ENCODE measurements around the gene TRMT11. TPM values are rescaled to one million over a fixed set of nuclear protein-coding genes. Genes with fewer than 3 reads are reported as not detected.
A peak's percentile ranks its signal among the peaks of the same experiment; 100 is the strongest.

The TRMT11 gene
- polyA plus RNA-seq, 1 donor (not counting 4 experiments of a cell fraction or from before 2014, with no cell fraction given): 23.0 TPM

GRCh38 chr6:125987026-125987617 is 782 bp downstream of the TRMT11 start:
- no peaks in the 10 kb centered on the region for H3K9me3 ChIP-seq (ENCODE audit: control insufficient read depth, low read depth, low read length)
- peaks cover 24% of the 10 kb centered on the region for H3K4me1 ChIP-seq (ENCODE audit: control insufficient read depth, extremely low read depth, insufficient read depth, low read length)
- peak overlapping the region; percentile 100 for H2AFZ ChIP-seq (ENCODE audit: control insufficient read depth, low read length)
- DNase-seq (ENCODE audit: low read depth, low spot score) (no peak), FAIRE-seq (no peak)
- H3K79me2 ChIP-seq (ENCODE audit: control insufficient read depth, insufficient read depth, low read length): peaks cover 48% of the 10 kb centered on the region
- H3K36me3 ChIP-seq (ENCODE audit: control insufficient read depth in 2 of 2, extremely low read depth in 1 of 2, insufficient read depth in 2 of 2, low read length in 2 of 2): no peaks in the 10 kb centered on the region
- peak overlapping the region; percentile 74 to 98 (median 98) for H3K4me3 ChIP-seq (ENCODE audit: control insufficient read depth in 2 of 3, extremely low read depth in 1 of 3, insufficient read depth in 2 of 3, low read depth in 1 of 3, low read length in 3 of 3)
- peaks cover 2% of the 10 kb centered on the region for H3K9me1 ChIP-seq (ENCODE audit: control insufficient read depth, extremely low read depth, insufficient read depth, low read length)
- dilution Hi-C loops (cut with MboI; ENCODE audit: extremely low pct_ligation_motif_present, low sequenced_read_pairs): no loop called here
- H3K27me3 ChIP-seq (ENCODE audit: control insufficient read depth, extremely low read depth, insufficient read depth, low read length): no peaks in the 10 kb centered on the region
- peak overlapping the region; percentile 96 for H3K9ac ChIP-seq (ENCODE audit: control insufficient read depth, extremely low read depth, insufficient read depth, low read length)
- H3K4me2 ChIP-seq (ENCODE audit: control insufficient read depth, extremely low read depth, insufficient read depth, low read depth, low read length): peak overlapping the region; percentile 88
- TF ChIP-seq CTCF (optimal IDR thresholded peaks at IDR 0.05 in 1 of 3, IDR thresholded peaks at IDR 0.05 in 1 of 3, conservative IDR thresholded peaks at IDR 0.05 in 1 of 3; ENCODE audit: extremely low read depth in 1 of 3, insufficient read depth in 2 of 3, low read length in 3 of 3) (no peak), EZH2 (IDR thresholded peaks at IDR 0.05; ENCODE audit: low read length) (no peak)
- peaks cover 3% of the 10 kb centered on the region for H4K20me1 ChIP-seq (ENCODE audit: control insufficient read depth, extremely low read depth, insufficient read depth, low read length)
- peak overlapping the region; percentile 95 for H3K27ac ChIP-seq (ENCODE audit: control insufficient read depth, insufficient read depth, low read length)

- H3K27me3 ChIP-seq (ENCODE audit: control insufficient read depth, extremely low read depth, insufficient read depth, low read length): no peaks in the 10 kb centered on the region
- peaks cover 24% of the 10 kb centered on the region for H3K4me1 ChIP-seq (ENCODE audit: control insufficient read depth, extremely low read depth, insufficient read depth, low read length)
- peaks cover 55% of the 10 kb centered on the region for H3K79me2 ChIP-seq (ENCODE audit: control insufficient read depth, insufficient read depth, low read length)
- H3K4me3 ChIP-seq (ENCODE audit: control insufficient read depth in 2 of 3, extremely low read depth in 1 of 3, insufficient read depth in 2 of 3, low read depth in 1 of 3, low read length in 3 of 3): no peak overlapping the region
- dilution Hi-C loops (cut with MboI; ENCODE audit: extremely low pct_ligation_motif_present, low sequenced_read_pairs): no loop called here
- peak overlapping the region; percentile 88 for H3K4me2 ChIP-seq (ENCODE audit: control insufficient read depth, extremely low read depth, insufficient read depth, low read depth, low read length)
- peaks cover 3% of the 10 kb centered on the region for H4K20me1 ChIP-seq (ENCODE audit: control insufficient read depth, extremely low read depth, insufficient read depth, low read length)
- H2AFZ ChIP-seq (ENCODE audit: control insufficient read depth, low read length): no peak overlapping the region
- no peak for TF ChIP-seq EZH2 (IDR thresholded peaks at IDR 0.05; ENCODE audit: low read length)
- no peak for TF ChIP-seq CTCF (optimal IDR thresholded peaks at IDR 0.05 in 1 of 3, IDR thresholded peaks at IDR 0.05 in 1 of 3, conservative IDR thresholded peaks at IDR 0.05 in 1 of 3; ENCODE audit: extremely low read depth in 1 of 3, insufficient read depth in 2 of 3, low read length in 3 of 3)
- H3K36me3 ChIP-seq (ENCODE audit: control insufficient read depth in 2 of 2, extremely low read depth in 1 of 2, insufficient read depth in 2 of 2, low read length in 2 of 2): no peaks in the 10 kb centered on the region
- FAIRE-seq (no peak), DNase-seq (ENCODE audit: low read depth, low spot score) (no peak)
- peaks cover 2% of the 10 kb centered on the region for H3K9me1 ChIP-seq (ENCODE audit: control insufficient read depth, extremely low read depth, insufficient read depth, low read length)
- H3K9ac ChIP-seq (ENCODE audit: control insufficient read depth, extremely low read depth, insufficient read depth, low read length): no peak overlapping the region
- no peak overlapping the region for H3K27ac ChIP-seq (ENCODE audit: control insufficient read depth, insufficient read depth, low read length)
- no peaks in the 10 kb centered on the region for H3K9me3 ChIP-seq (ENCODE audit: control insufficient read depth, low read depth, low read length)
These were observed 1.9 kb downstream of the TRMT11 start for GRCh38 chr6:125988280-125988679.
